Uterus (tissue), 2 donors: ENCODE results near the gene DPP4.

Experiments used
- POLR2A ChIP-seq, 2 donors: fragments of 450-650 bp; IDR thresholded peaks; one replicate each; pipeline ENCODE4 v1.6.1; 2016; ENCODE audit warnings: antibody characterized with exemption in 2 of 2, mild to moderate bottlenecking in 1 of 2, moderate library complexity in 1 of 2
- TF ChIP-seq, protein P1 (sequence below), 4 experiments: fragments of 200-600 bp in 2 of 4; fragments of 450-650 bp in 2 of 4; sonication (generic) in 2 of 4; IDR thresholded peaks; one replicate each; pipeline ENCODE4 v1.5.1; 2016 to 2019; ENCODE audit warnings: antibody characterized with exemption in 4 of 4, mild to moderate bottlenecking in 2 of 4, moderate library complexity in 1 of 4

DNA sequence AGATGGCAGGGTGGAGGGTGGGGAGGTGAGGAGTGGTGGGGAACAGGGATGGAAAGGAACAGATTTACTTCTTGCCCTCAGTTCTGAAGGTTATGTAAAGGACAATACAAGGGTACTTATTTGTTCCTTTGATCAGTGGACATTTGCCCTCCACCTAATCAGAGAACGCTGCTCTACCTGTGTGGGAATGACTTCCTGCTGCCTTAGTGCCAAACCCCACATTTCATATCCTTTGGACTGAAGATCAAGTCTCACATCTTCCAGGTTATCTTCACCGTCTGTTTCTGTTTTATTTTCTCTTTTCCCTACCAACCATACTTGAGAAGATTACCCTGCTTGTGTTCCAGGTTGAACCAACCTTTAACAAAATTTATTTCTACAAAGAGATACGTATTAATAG lies 8.7 kb upstream of the DPP4 start:
- no peak for TF ChIP-seq POLR2A (IDR thresholded peaks at IDR 0.05)
- TF ChIP-seq, protein P1, sequence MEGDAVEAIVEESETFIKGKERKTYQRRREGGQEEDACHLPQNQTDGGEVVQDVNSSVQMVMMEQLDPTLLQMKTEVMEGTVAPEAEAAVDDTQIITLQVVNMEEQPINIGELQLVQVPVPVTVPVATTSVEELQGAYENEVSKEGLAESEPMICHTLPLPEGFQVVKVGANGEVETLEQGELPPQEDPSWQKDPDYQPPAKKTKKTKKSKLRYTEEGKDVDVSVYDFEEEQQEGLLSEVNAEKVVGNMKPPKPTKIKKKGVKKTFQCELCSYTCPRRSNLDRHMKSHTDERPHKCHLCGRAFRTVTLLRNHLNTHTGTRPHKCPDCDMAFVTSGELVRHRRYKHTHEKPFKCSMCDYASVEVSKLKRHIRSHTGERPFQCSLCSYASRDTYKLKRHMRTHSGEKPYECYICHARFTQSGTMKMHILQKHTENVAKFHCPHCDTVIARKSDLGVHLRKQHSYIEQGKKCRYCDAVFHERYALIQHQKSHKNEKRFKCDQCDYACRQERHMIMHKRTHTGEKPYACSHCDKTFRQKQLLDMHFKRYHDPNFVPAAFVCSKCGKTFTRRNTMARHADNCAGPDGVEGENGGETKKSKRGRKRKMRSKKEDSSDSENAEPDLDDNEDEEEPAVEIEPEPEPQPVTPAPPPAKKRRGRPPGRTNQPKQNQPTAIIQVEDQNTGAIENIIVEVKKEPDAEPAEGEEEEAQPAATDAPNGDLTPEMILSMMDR (IDR thresholded peaks at IDR 0.05), result no peak
